SIG-M5 (cell line): ENCODE measurements around the gene PLEKHM3.
A peak's percentile ranks its signal among the peaks of the same experiment; 100 is the strongest.
"Not testable (repeated sequence)": the region's sequence is repeated elsewhere in the genome, so short reads cannot be mapped to it uniquely, and the experiment has no call there.

Experiments used
- DNase-seq: peaks from one replicate; lab custom pipeline; 2025; lab: John Stamatoyannopoulos, UW

PLEKHM3 gene

GRCh38 chr2:207819839-207820784 is 205.2 kb downstream of the PLEKHM3 start:
- no peak for DNase-seq

GRCh38 chr2:207819021-207819797 is 206.1 kb downstream of the PLEKHM3 start:
- DNase-seq: no peak

GRCh38 chr2:207816546-207816945 is 208.8 kb downstream of the PLEKHM3 start:
- DNase-seq: no peak

GRCh38 chr2:207815254-207815653 is 210.1 kb downstream of the PLEKHM3 start:
- DNase-seq: no peak

GRCh38 chr2:207813942-207814341 is 211.4 kb downstream of the PLEKHM3 start:
- DNase-seq: no peak

- DNase-seq: no peak
Observed at GRCh38 chr2:207813221-207813916, 212.0 kb downstream of the PLEKHM3 start.

- no peak for DNase-seq
Observed at GRCh38 chr2:207812726-207813080, 212.6 kb downstream of the PLEKHM3 start.

GRCh38 chr2:207812058-207812725 is 213.1 kb downstream of the PLEKHM3 start:
- DNase-seq: no peak

- DNase-seq: not testable (repeated sequence)
Observed at GRCh38 chr2:207811658-207812057, 213.7 kb downstream of the PLEKHM3 start.

GRCh38 chr2:207810200-207810788 is 215.0 kb downstream of the PLEKHM3 start:
- DNase-seq: no peak

- no peak for DNase-seq
Observed at GRCh38 chr2:207808119-207808518, 217.2 kb downstream of the PLEKHM3 start.

GRCh38 chr2:207807516-207807915 is 217.8 kb downstream of the PLEKHM3 start:
- DNase-seq: no peak

- DNase-seq: no peak
Observed at GRCh38 chr2:207805566-207806226, 219.6 kb downstream of the PLEKHM3 start.

GRCh38 chr2:207802650-207803049 is 222.7 kb downstream of the PLEKHM3 start:
- no peak for DNase-seq

- DNase-seq: no peak
Observed at GRCh38 chr2:207801259-207801658, 224.1 kb downstream of the PLEKHM3 start.

GRCh38 chr2:207796585-207797350 is 228.6 kb downstream of the PLEKHM3 start:
- DNase-seq: no peak

GRCh38 chr2:207792244-207792785 is 233.0 kb downstream of the PLEKHM3 start:
- DNase-seq: peak; percentile 47

GRCh38 chr2:207791579-207792243 is 233.6 kb downstream of the PLEKHM3 start:
- no peak for DNase-seq

- DNase-seq: no peak
Observed at GRCh38 chr2:207790898-207791297, 234.4 kb downstream of the PLEKHM3 start.
